ENCODE data around the gene NGEF.
"Not testable (repeated sequence)": the region's sequence is repeated elsewhere in the genome, so short reads cannot be mapped to it uniquely, and the experiment has no call there.

The NGEF gene

DNA sequence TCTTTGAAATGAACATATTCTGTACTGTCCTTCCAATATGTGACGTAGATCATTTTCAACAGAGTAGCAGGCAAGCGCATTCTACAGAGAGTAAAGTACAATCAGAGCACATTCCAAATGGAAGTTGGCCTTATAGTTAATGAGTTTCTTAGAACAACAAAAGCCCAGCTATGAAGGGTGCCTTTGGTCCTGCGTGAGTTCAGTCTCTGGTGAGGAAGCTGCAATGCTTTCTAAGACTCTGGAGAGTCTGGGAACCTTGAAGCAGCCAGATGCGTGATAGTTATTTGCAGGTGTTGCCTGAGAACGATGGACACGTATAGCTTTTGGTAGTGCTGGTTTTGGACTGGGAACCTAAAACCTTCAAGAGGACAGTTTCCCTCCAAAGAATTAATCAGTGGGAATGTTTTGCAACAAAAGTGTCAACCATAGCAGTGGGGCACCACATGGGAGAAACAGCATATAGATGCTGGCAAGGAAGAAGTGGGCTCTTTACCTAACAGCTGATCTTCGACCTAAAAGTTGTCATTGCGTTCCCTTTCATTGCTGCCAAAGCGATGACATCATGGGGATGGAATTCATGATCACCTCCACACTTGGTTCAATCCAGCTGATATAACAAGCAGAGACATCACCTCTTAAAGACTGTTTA, 152.3 kb downstream of the NGEF start:
- TF ChIP-seq, protein P1, sequence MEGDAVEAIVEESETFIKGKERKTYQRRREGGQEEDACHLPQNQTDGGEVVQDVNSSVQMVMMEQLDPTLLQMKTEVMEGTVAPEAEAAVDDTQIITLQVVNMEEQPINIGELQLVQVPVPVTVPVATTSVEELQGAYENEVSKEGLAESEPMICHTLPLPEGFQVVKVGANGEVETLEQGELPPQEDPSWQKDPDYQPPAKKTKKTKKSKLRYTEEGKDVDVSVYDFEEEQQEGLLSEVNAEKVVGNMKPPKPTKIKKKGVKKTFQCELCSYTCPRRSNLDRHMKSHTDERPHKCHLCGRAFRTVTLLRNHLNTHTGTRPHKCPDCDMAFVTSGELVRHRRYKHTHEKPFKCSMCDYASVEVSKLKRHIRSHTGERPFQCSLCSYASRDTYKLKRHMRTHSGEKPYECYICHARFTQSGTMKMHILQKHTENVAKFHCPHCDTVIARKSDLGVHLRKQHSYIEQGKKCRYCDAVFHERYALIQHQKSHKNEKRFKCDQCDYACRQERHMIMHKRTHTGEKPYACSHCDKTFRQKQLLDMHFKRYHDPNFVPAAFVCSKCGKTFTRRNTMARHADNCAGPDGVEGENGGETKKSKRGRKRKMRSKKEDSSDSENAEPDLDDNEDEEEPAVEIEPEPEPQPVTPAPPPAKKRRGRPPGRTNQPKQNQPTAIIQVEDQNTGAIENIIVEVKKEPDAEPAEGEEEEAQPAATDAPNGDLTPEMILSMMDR (conservative IDR thresholded peaks at IDR 0.05; ENCODE audit: low read length) = no peak
- no peak overlapping the region for H3K4me3 ChIP-seq (ENCODE audit: low read length)
- no peak for DNase-seq (ENCODE audit: low read depth)

DNA sequence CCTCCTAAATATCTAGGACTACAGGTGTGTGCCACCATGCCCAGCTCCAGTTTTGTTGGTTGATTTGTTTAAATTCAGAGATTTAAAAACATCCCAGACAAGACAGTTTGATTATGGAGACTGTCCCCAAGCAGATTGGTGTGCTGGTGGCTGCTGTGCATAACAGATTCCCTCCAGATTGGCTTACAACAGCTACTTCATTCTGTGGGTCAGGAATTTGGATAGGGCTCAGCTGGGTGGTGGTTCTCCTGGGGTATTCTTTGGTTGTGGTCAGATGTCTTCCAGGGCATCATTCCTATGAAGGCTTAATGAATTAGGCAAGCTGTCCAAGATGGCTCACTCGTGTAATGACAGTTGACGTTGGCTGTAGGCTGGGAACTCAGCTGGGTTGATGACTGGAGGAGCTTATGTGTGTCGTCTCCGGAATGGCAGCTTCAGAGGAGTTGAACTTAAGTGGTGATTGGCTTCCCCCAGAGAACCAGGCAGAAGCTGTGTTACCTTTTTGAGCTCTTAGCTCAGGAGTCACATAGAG, 153.6 kb downstream of the NGEF start:
- no peak for DNase-seq (ENCODE audit: low read depth)
- TF ChIP-seq, protein P1 (conservative IDR thresholded peaks at IDR 0.05; ENCODE audit: low read length) = no peak

DNA sequence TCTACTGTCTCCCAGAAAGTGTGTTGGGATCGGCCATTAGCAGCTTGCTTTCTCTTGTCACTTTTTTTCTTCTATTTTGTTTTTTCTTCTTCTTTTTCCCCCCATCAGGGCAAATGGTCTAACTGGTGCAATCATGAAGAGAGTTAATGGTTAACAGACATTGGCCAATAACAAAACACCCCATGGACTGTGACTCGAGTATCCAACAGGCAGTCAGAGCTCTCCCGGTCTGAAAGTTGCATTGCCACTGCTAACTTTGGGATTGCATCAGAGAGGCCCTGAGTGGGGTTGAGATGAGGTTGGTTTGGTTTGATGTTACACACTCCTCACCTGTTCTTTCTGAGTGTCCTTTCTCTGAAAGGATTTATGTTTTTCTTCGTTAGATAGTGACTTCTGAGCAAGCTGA, 155.9 kb downstream of the NGEF start:
- TF ChIP-seq, protein P1 (conservative IDR thresholded peaks at IDR 0.05; ENCODE audit: low read length) = no peak
- peak; percentile 46 for DNase-seq (ENCODE audit: low read depth)
- H3K4me3 ChIP-seq (ENCODE audit: low read length) = no peak overlapping the region

More for the DNA sequence above, 153.6 kb downstream of the NGEF start:
- H3K4me3 ChIP-seq (ENCODE audit: low read length) = no peak overlapping the region

DNA sequence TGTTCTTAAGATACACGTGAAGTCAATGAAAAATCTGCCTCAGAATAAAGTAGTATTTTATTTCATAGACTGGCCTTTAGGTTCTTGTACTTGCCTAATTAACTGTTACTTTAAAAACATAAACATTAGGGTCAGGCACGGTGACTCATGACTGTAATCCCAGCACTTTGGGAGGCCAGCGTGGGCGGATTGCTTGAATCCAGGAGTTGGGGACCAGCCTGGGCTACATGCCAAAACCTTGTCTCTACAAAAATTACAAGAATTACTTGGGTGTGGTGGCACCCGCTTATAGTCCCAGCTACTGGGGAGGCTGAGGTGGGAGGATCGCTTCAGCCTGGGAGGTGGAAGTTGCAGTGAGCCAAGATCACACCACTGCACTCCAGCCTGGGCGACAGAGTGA, 159.0 kb downstream of the NGEF start:
- TF ChIP-seq, protein P1 (conservative IDR thresholded peaks at IDR 0.05; ENCODE audit: low read length) = no peak
- H3K4me3 ChIP-seq (ENCODE audit: low read length) = no peak overlapping the region
- peak; percentile 51 for DNase-seq (ENCODE audit: low read depth)

DNA sequence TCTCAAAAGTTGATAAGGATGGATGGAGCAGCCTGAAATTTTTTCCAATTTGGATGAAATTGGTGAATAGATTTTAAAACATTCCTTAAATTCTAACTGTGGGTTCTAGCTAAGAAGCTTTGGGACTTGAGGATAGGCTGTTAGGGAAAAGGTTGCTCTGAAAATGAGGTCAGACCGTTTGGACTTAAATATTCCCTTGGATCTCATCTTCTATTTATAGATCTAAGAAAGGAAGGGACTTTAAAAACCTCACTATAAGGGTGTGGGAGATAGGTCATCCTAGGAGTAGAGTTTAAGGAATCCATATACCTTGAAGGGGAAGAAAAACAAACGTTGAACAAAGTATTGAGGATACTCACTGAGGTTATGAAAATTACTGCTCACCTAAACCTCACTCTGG, 160.4 kb downstream of the NGEF start:
- no peak for DNase-seq (ENCODE audit: low read depth)
- TF ChIP-seq, protein P1 (conservative IDR thresholded peaks at IDR 0.05; ENCODE audit: low read length) = no peak

DNA sequence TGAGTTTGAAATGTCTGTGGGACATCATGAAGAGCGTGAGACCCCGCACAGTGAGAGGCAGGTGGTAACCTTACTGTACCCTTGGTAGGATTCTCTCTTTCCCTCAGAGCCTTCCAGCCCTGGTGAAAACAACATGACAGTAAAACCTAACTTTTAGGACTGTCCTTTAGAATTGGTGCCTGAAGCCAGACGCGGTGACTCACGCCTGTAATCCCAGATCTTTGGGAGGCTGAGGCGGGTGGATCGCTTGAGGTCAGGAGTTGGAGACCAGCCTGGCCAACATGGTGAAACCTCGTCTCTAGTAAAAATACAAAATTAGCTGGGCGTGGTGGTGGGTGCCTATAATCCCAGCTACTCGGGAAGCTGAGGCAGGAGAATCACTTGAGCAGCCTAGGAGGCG, 161.0 kb downstream of the NGEF start:
- not testable (repeated sequence) for DNase-seq (ENCODE audit: low read depth)

More for the DNA sequence above, 160.4 kb downstream of the NGEF start:
- no peak overlapping the region for H3K4me3 ChIP-seq (ENCODE audit: low read length)

DNA sequence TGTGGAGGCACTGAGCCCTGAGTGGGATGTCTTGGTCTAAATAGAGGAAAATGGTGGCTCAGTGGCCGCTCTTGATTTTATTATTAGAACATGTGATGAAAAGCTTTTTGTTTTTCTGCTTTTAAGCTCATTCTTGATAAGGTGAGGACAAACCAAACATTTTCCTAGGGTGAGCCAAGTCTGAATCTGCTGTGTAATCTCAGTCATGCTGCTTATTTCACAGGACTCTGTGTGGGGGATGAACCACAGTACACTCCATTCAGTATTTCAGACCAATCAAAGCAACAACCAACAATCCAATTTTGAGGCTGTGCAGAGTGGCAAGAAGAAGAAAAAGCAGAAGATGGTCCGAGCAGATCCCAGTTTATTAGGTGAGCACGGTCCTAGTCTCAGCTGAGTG, 163.0 kb downstream of the NGEF start:
- no peak for DNase-seq (ENCODE audit: low read depth)
- H3K4me3 ChIP-seq (ENCODE audit: low read length) = no peak overlapping the region
- TF ChIP-seq, protein P1 (conservative IDR thresholded peaks at IDR 0.05; ENCODE audit: low read length) = no peak

More for the DNA sequence above, 161.0 kb downstream of the NGEF start:
- H3K4me3 ChIP-seq (ENCODE audit: low read length) = not testable (repeated sequence)

Measured in AG10803 (cell line).